ENCODE measurements around the gene KRTAP10-9. TPM values are rescaled to one million over a fixed set of nuclear protein-coding genes. Genes with fewer than 3 reads are reported as not detected.

The KRTAP10-9 gene
- total and polyA plus RNA-seq, 2 donors (not counting 1 experiment from before 2014, with no cell fraction given), result not detected

DNA sequence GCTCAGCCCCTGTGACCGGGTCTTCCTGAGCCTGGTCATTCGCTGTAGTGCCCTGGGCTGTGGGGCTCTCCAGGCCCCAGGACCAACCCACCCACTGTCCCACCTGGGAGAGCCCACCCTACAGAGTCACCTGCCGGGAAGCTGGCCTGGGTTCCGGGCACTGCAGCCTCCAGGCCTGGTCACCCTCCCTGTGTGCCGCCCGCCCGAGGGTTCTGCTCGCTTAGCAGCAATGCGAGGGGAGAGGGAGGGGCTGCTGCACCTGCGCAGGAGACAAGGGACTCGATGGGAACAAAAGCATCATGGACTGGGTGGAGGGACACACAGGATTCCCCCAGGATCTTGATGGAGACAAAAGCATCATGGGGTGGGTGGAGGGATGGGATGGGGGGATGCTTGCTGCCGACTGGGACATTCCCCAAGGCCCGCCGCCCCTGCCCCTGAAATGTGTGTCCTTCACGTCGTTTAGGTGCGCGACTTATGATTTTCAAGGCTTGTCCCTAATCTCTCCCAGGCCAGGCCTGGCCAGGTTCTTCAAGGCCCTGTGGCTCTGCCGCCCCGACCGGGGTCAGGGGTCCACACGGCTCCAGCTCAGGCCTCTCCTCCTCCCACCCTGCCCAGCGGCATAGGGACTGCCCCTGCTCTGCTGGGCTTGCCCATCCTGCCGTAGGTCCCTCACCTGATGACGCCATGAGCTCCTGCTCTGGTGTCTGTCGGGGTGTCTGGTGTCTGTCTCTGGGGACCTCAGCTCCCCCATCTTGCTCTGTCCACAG, 13.3 kb upstream of the KRTAP10-9 start:
- Histone ChIP-seq H2AFZ (ENCODE audit: low read length) (no peak overlapping the region), H3K27me3 (ENCODE audit: control insufficient read depth, insufficient read depth, low read length) (no peaks in the 10 kb centered on the region), H3K4me3 (replicated peaks in 1 of 4; ENCODE audit: control extremely low read depth in 1 of 4, insufficient read depth in 1 of 4, low read depth in 3 of 4, low read length in 4 of 4) (no peak overlapping the region), H3K36me3 (ENCODE audit: control insufficient read depth, insufficient read depth, low read length) (no peaks in the 10 kb centered on the region), H3K27ac (ENCODE audit: insufficient read depth, low read length) (no peak overlapping the region), H4K20me1 (ENCODE audit: control insufficient read depth, extremely low read depth, insufficient read depth, low read length) (no peaks in the 10 kb centered on the region), H3K79me2 (ENCODE audit: control insufficient read depth, insufficient read depth, low read length) (no peaks in the 10 kb centered on the region), H3K9ac (ENCODE audit: insufficient read depth, low read length) (no peak overlapping the region), H3K4me1 (ENCODE audit: control insufficient read depth, extremely low read depth, insufficient read depth, low read length) (no peaks in the 10 kb centered on the region), H3K4me2 (ENCODE audit: extremely low read depth, insufficient read depth, low read length) (no peak overlapping the region), H3K9me3 (ENCODE audit: control insufficient read depth, insufficient read depth, low read depth, low read length) (no peaks in the 10 kb centered on the region)
- no peak for DNase-seq (ENCODE audit: low read depth in 2 of 2)
- TF ChIP-seq, protein P1, sequence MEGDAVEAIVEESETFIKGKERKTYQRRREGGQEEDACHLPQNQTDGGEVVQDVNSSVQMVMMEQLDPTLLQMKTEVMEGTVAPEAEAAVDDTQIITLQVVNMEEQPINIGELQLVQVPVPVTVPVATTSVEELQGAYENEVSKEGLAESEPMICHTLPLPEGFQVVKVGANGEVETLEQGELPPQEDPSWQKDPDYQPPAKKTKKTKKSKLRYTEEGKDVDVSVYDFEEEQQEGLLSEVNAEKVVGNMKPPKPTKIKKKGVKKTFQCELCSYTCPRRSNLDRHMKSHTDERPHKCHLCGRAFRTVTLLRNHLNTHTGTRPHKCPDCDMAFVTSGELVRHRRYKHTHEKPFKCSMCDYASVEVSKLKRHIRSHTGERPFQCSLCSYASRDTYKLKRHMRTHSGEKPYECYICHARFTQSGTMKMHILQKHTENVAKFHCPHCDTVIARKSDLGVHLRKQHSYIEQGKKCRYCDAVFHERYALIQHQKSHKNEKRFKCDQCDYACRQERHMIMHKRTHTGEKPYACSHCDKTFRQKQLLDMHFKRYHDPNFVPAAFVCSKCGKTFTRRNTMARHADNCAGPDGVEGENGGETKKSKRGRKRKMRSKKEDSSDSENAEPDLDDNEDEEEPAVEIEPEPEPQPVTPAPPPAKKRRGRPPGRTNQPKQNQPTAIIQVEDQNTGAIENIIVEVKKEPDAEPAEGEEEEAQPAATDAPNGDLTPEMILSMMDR (conservative IDR thresholded peaks at IDR 0.05 in 1 of 2, IDR thresholded peaks at IDR 0.05 in 1 of 2; ENCODE audit: low read depth in 1 of 2, low read length in 2 of 2), result no peak
- no peak for TF ChIP-seq EZH2 (IDR thresholded peaks at IDR 0.05; ENCODE audit: low read length, missing control alignments)

- H3K9ac ChIP-seq (ENCODE audit: insufficient read depth, low read length), result no peak overlapping the region
- no peaks in the 10 kb centered on the region for H3K36me3 ChIP-seq (ENCODE audit: control insufficient read depth, insufficient read depth, low read length)
- no peaks in the 10 kb centered on the region for H3K4me1 ChIP-seq (ENCODE audit: control insufficient read depth, extremely low read depth, insufficient read depth, low read length)
- H3K4me2 ChIP-seq (ENCODE audit: extremely low read depth, insufficient read depth, low read length), result no peak overlapping the region
- no peak overlapping the region for H2AFZ ChIP-seq (ENCODE audit: low read length)
- no peaks in the 10 kb centered on the region for H3K79me2 ChIP-seq (ENCODE audit: control insufficient read depth, insufficient read depth, low read length)
- DNase-seq (ENCODE audit: low read depth in 2 of 2), result no peak
- no peaks in the 10 kb centered on the region for H3K9me3 ChIP-seq (ENCODE audit: control insufficient read depth, insufficient read depth, low read depth, low read length)
- TF ChIP-seq EZH2 (IDR thresholded peaks at IDR 0.05; ENCODE audit: low read length, missing control alignments), result no peak
- TF ChIP-seq, protein P1 (conservative IDR thresholded peaks at IDR 0.05 in 1 of 2, IDR thresholded peaks at IDR 0.05 in 1 of 2; ENCODE audit: low read depth in 1 of 2, low read length in 2 of 2), result no peak
- no peak overlapping the region for H3K27ac ChIP-seq (ENCODE audit: insufficient read depth, low read length)
- H3K4me3 ChIP-seq (replicated peaks in 1 of 4; ENCODE audit: control extremely low read depth in 1 of 4, insufficient read depth in 1 of 4, low read depth in 3 of 4, low read length in 4 of 4), result no peak overlapping the region
- H4K20me1 ChIP-seq (ENCODE audit: control insufficient read depth, extremely low read depth, insufficient read depth, low read length), result no peaks in the 10 kb centered on the region
- no peaks in the 10 kb centered on the region for H3K27me3 ChIP-seq (ENCODE audit: control insufficient read depth, insufficient read depth, low read length)
These were observed 12.7 kb upstream of the KRTAP10-9 start for GRCh38 chr21:44614161-44614631.

DNA sequence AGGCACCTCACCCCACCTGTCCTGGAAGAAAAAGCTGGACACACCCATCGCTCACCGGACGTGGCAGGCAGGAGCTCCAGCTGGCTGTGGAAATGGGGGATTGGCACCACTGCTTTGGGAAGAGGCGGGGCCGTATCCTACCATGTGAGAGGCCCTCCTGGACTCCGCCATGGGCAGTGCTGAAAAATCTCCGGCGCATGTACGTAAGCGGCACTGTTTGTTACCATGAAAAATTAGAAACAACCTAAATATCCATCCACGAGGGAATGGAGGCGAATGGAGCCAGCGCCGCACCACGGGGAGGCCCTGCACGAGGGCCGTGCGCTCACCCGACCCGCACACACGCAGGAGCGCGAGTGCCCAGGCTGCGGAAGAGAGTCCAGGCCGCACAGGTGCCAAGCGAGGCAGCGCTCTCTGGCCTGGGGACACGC, 11.9 kb upstream of the KRTAP10-9 start:
- Histone ChIP-seq H3K4me1 (ENCODE audit: control insufficient read depth, extremely low read depth, insufficient read depth, low read length) (no peaks in the 10 kb centered on the region), H3K79me2 (ENCODE audit: control insufficient read depth, insufficient read depth, low read length) (no peaks in the 10 kb centered on the region), H3K4me3 (replicated peaks in 1 of 4; ENCODE audit: control extremely low read depth in 1 of 4, insufficient read depth in 1 of 4, low read depth in 3 of 4, low read length in 4 of 4) (no peak overlapping the region), H3K27me3 (ENCODE audit: control insufficient read depth, insufficient read depth, low read length) (no peaks in the 10 kb centered on the region), H3K27ac (ENCODE audit: insufficient read depth, low read length) (no peak overlapping the region), H4K20me1 (ENCODE audit: control insufficient read depth, extremely low read depth, insufficient read depth, low read length) (no peaks in the 10 kb centered on the region), H2AFZ (ENCODE audit: low read length) (no peak overlapping the region), H3K36me3 (ENCODE audit: control insufficient read depth, insufficient read depth, low read length) (no peaks in the 10 kb centered on the region), H3K4me2 (ENCODE audit: extremely low read depth, insufficient read depth, low read length) (no peak overlapping the region), H3K9me3 (ENCODE audit: control insufficient read depth, insufficient read depth, low read depth, low read length) (no peaks in the 10 kb centered on the region), H3K9ac (ENCODE audit: insufficient read depth, low read length) (no peak overlapping the region)
- no peak for TF ChIP-seq EZH2 (IDR thresholded peaks at IDR 0.05; ENCODE audit: low read length, missing control alignments)
- TF ChIP-seq, protein P1 (conservative IDR thresholded peaks at IDR 0.05 in 1 of 2, IDR thresholded peaks at IDR 0.05 in 1 of 2; ENCODE audit: low read depth in 1 of 2, low read length in 2 of 2), result no peak
- no peak for DNase-seq (ENCODE audit: low read depth in 2 of 2)

All from fibroblast of lung (primary cell).